ENCODE measurements around the gene SDR9C7.

GRCh38 chr12:56914724-56915123 lies 19.5 kb downstream of the SDR9C7 start:
- TF ChIP-seq POLR2A (IDR thresholded peaks at IDR 0.05; ENCODE audit: low read length) (no peak), CTCF (IDR thresholded peaks at IDR 0.05) (no peak)

Data from A549 (cell line).